ENCODE results near the gene FRMD6.
"Not testable (repeated sequence)": the region's sequence is repeated elsewhere in the genome, so short reads cannot be mapped to it uniquely, and the experiment has no call there.

The FRMD6 gene

GRCh38 chr14:51633298-51633697 is 18.4 kb upstream of the FRMD6 start:
- not testable (repeated sequence) for DNase-seq

- no peak for DNase-seq
These were observed 15.6 kb upstream of the FRMD6 start for GRCh38 chr14:51636109-51636508.

- no peak for DNase-seq
These were observed 13.4 kb upstream of the FRMD6 start for GRCh38 chr14:51638071-51638944.

- DNase-seq = no peak
These were observed 11.9 kb upstream of the FRMD6 start for GRCh38 chr14:51639668-51640316.

- DNase-seq = no peak
These were observed 8.6 kb upstream of the FRMD6 start for GRCh38 chr14:51643140-51643539.

- DNase-seq = no peak
These were observed 7.3 kb upstream of the FRMD6 start for GRCh38 chr14:51644217-51644933.

GRCh38 chr14:51648296-51648695 is 3.4 kb upstream of the FRMD6 start:
- no peak for DNase-seq

GRCh38 chr14:51650716-51651387 is 858 bp upstream of the FRMD6 start:
- DNase-seq = no peak

- DNase-seq = peak in 2 of 4 experiments; percentile 37 to 49
These were observed 713 bp downstream of the FRMD6 start for GRCh38 chr14:51652168-51653078.

- DNase-seq = no peak
These were observed 1.5 kb downstream of the FRMD6 start for GRCh38 chr14:51653079-51653774.

GRCh38 chr14:51653775-51654532 is 2.2 kb downstream of the FRMD6 start:
- DNase-seq = no peak

- DNase-seq = no peak
These were observed 2.8 kb downstream of the FRMD6 start for GRCh38 chr14:51654533-51654845.

- DNase-seq = no peak
These were observed 6.1 kb downstream of the FRMD6 start for GRCh38 chr14:51657762-51658161.

GRCh38 chr14:51658441-51659173 is 6.9 kb downstream of the FRMD6 start:
- no peak for DNase-seq

GRCh38 chr14:51660741-51661140 is 9.0 kb downstream of the FRMD6 start:
- no peak for DNase-seq

GRCh38 chr14:51661504-51661903 is 9.8 kb downstream of the FRMD6 start:
- DNase-seq = no peak

GRCh38 chr14:51663783-51664326 is 12.1 kb downstream of the FRMD6 start:
- DNase-seq = no peak

GRCh38 chr14:51666070-51666469 is 14.4 kb downstream of the FRMD6 start:
- DNase-seq = no peak

GRCh38 chr14:51666826-51667225 is 15.1 kb downstream of the FRMD6 start:
- DNase-seq = no peak

GRCh38 chr14:51668870-51669269 is 17.2 kb downstream of the FRMD6 start:
- no peak for DNase-seq

All from activated CD4-positive, CD25-positive, alpha-beta regulatory T cell (primary cell).